GM23338 (cell line): ENCODE measurements around the gene CACNA1F. TPM values are rescaled to one million over a fixed set of nuclear protein-coding genes. Genes with fewer than 3 reads are reported as not detected.

Source experiments
- ATAC-seq: fragments of 200-7000 bp; cut with Tn5 transposase; 3 replicates; pipeline ENCODE4 v1.9.1; 2020
- DNase-seq: peaks from one replicate; pipeline ENCODE4 v3.0.0-alpha.2; 2015; ENCODE audit warnings: low spot score
- H2AFZ ChIP-seq: fragments of 200-600 bp; sonication (generic); 2 replicates; pipeline ENCODE4 v1.8.0; 2016; ENCODE audit warnings: antibody characterized with exemption, mild to moderate bottlenecking, moderate library complexity
- H3F3A ChIP-seq: fragments of 200-600 bp; sonication (generic); replicated peaks from 2 replicates; pipeline ENCODE4 v1.8.0; 2017; ENCODE audit warnings: antibody characterized with exemption, mixed run types, low read depth
- H3K27ac ChIP-seq: fragments of 200-600 bp; sonication (generic); 2 replicates; pipeline ENCODE4 v1.6.1; 2016; ENCODE audit warnings: low read depth
- H3K27me3 ChIP-seq: fragments of 200-600 bp; sonication (generic); 2 replicates; pipeline ENCODE4 v1.8.0; 2016; ENCODE audit warnings: mild to moderate bottlenecking, mixed run types, moderate library complexity; ENCODE audit not compliant: insufficient read depth
- H3K36me3 ChIP-seq: fragments of 200-600 bp; sonication (generic); 2 replicates; pipeline ENCODE4 v1.8.0; 2016; ENCODE audit warnings: mild to moderate bottlenecking; ENCODE audit not compliant: insufficient read depth
- H3K4me1 ChIP-seq: fragments of 200-600 bp; sonication (generic); 2 replicates; pipeline ENCODE4 v1.8.0; 2016; ENCODE audit warnings: mild to moderate bottlenecking, moderate library complexity; ENCODE audit not compliant: insufficient read depth
- H3K4me2 ChIP-seq: fragments of 200-600 bp; sonication (generic); 2 replicates; pipeline ENCODE4 v1.7.1; 2017; ENCODE audit warnings: mixed run types
- H3K4me3 ChIP-seq: fragments of 200-600 bp; sonication (generic); 2 replicates; pipeline ENCODE4 v1.6.1; 2016; ENCODE audit warnings: mixed run types
- H3K79me2 ChIP-seq: fragments of 200-600 bp; sonication (generic); replicated peaks from 2 replicates; pipeline ENCODE4 v1.8.0; 2017; ENCODE audit warnings: mild to moderate bottlenecking; ENCODE audit not compliant: insufficient read depth
- H3K9me2 ChIP-seq: fragments of 200-600 bp; sonication (generic); 2 replicates; pipeline ENCODE4 v1.8.0; 2017; ENCODE audit not compliant: insufficient read depth
- H4K20me1 ChIP-seq: fragments of 200-600 bp; sonication (generic); replicated peaks from 2 replicates; pipeline ENCODE4 v1.8.0; 2017; ENCODE audit warnings: mild to moderate bottlenecking; ENCODE audit not compliant: insufficient read depth
- H3K27ac Mint-ChIP-seq: 2 replicates; pipeline ENCODE4 v1.8.0; 2020; ENCODE audit warnings: inconsistent platforms, mild to moderate bottlenecking, moderate library complexity, mixed read lengths
- H3K27me3 Mint-ChIP-seq: 3 replicates; pipeline ENCODE4 v1.8.0; 2022; ENCODE audit warnings: low read depth, mild to moderate bottlenecking, moderate library complexity, mixed read lengths, inconsistent platforms; ENCODE audit not compliant: insufficient read depth, poor library complexity
- H3K36me3 Mint-ChIP-seq: 3 replicates; pipeline ENCODE4 v1.8.0; 2021; ENCODE audit warnings: low read depth, mild to moderate bottlenecking, inconsistent platforms, moderate library complexity, mixed read lengths
- H3K4me1 Mint-ChIP-seq: 3 replicates; pipeline ENCODE4 v1.8.0; 2020; ENCODE audit warnings: mild to moderate bottlenecking, inconsistent platforms, mixed read lengths
- H3K4me3 Mint-ChIP-seq: 3 replicates; pipeline ENCODE4 v1.8.0; 2021; ENCODE audit warnings: moderate library complexity, mild to moderate bottlenecking, inconsistent platforms, mixed read lengths
- H3K9me3 Mint-ChIP-seq: 3 replicates; pipeline ENCODE4 v1.8.0; 2020; ENCODE audit warnings: moderate library complexity, mild to moderate bottlenecking, inconsistent platforms, mixed read lengths
- CREB1 ChIP-seq: fragments of 250-450 bp; sonication (Bioruptor Pico); IDR thresholded peaks from 2 replicates; pipeline ENCODE4 v1.5.0; 2020; ENCODE audit warnings: low read depth, mild to moderate bottlenecking, moderate library complexity
- EZH2phosphoT487 ChIP-seq: fragments of 200-600 bp; sonication (generic); IDR thresholded peaks from one replicate; pipeline ENCODE4 v1.8.1; 2018; ENCODE audit warnings: antibody characterized with exemption; ENCODE audit not compliant: unreplicated experiment
- POLR2AphosphoS5 ChIP-seq: IDR thresholded peaks from 2 replicates; pipeline ENCODE4 v1.6.1; 2016; ENCODE audit warnings: antibody characterized with exemption, low read depth
- polyA plus RNA-seq: library from polyadenylated mRNA; unstranded; fragments of >200 nt; fragmentation: Nextera tagmentation; extraction: Ambion mirVana; gene quantifications from 2 replicates; pipeline ENCODE4 v1.2.1, GENCODE V29; 2016
- total RNA-seq: library from RNA; depleted of rRNA; stranded (reverse); fragments of >200 nt; shearing (Covaris generic); gene quantifications from 2 replicates; pipeline ENCODE4 v1.2.3, GENCODE V29; 2014
- TF ChIP-seq, protein P1 (sequence below): IDR thresholded peaks from 2 replicates; pipeline ENCODE4 v1.6.1; 2016; ENCODE audit warnings: antibody characterized with exemption
- TF ChIP-seq, protein P2 (sequence below): IDR thresholded peaks from one replicate; pipeline ENCODE4 v1.6.1; 2018; ENCODE audit warnings: antibody characterized with exemption; ENCODE audit not compliant: unreplicated experiment
- TF ChIP-seq, protein P3 (sequence below), 2 experiments: fragments of 200-600 bp in 1 of 2; sonication (generic) in 1 of 2; conservative IDR thresholded peaks; 2 replicates each; pipeline versions ENCODE4 v1.5.1 to v1.6.1; 2016 to 2017; ENCODE audit warnings: antibody characterized with exemption in 2 of 2, low read depth in 2 of 2, mild to moderate bottlenecking in 2 of 2, moderate library complexity in 1 of 2
- TF ChIP-seq, protein P4 (sequence below): fragments of 250-450 bp; sonication (Bioruptor Pico); IDR thresholded peaks from 2 replicates; pipeline ENCODE4 v1.5.0; 2020; ENCODE audit warnings: mild to moderate bottlenecking, moderate library complexity

Gene CACNA1F
- total and polyA plus RNA-seq, 2 experiments from 2014 or later, result 0.44 to 0.90 TPM

DNA sequence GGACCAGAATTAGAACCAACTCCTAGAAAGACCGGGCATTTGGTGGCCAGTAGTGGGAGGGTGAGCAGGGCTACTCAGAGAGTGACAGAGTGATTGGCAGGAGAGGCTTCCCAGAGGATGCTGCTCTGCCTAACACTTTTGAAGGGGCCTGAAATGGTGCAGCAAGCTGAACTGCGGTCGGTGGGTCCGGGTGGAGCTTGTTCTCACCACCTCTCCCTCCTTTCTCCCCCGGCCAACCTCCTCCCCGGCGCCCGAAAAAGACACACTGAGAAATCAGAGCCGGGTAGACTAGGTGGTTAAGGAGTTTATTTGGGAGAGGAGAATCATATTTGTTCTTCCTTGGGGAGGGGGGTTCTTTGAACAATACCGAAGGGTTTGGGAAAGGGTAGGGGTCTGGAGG lies 45.6 kb downstream of the CACNA1F start:
- Mint-ChIP-seq H3K9me3 (no peaks in the 10 kb centered on the region), H3K27me3 (peaks cover 14% of the 10 kb centered on the region), H3K4me1 (peaks cover 16% of the 10 kb centered on the region), H3K36me3 (peaks cover 3% of the 10 kb centered on the region; the same call in 2 of the 3 replicates), H3K4me3 (peak overlapping the region; percentile 80), H3K27ac (no peak overlapping the region)
- H2AFZ ChIP-seq, result no peak overlapping the region
- TF ChIP-seq POLR2AphosphoS5, result no peak
- TF ChIP-seq, protein P1, sequence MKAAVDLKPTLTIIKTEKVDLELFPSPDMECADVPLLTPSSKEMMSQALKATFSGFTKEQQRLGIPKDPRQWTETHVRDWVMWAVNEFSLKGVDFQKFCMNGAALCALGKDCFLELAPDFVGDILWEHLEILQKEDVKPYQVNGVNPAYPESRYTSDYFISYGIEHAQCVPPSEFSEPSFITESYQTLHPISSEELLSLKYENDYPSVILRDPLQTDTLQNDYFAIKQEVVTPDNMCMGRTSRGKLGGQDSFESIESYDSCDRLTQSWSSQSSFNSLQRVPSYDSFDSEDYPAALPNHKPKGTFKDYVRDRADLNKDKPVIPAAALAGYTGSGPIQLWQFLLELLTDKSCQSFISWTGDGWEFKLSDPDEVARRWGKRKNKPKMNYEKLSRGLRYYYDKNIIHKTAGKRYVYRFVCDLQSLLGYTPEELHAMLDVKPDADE, result no peak
- TF ChIP-seq, protein P2, sequence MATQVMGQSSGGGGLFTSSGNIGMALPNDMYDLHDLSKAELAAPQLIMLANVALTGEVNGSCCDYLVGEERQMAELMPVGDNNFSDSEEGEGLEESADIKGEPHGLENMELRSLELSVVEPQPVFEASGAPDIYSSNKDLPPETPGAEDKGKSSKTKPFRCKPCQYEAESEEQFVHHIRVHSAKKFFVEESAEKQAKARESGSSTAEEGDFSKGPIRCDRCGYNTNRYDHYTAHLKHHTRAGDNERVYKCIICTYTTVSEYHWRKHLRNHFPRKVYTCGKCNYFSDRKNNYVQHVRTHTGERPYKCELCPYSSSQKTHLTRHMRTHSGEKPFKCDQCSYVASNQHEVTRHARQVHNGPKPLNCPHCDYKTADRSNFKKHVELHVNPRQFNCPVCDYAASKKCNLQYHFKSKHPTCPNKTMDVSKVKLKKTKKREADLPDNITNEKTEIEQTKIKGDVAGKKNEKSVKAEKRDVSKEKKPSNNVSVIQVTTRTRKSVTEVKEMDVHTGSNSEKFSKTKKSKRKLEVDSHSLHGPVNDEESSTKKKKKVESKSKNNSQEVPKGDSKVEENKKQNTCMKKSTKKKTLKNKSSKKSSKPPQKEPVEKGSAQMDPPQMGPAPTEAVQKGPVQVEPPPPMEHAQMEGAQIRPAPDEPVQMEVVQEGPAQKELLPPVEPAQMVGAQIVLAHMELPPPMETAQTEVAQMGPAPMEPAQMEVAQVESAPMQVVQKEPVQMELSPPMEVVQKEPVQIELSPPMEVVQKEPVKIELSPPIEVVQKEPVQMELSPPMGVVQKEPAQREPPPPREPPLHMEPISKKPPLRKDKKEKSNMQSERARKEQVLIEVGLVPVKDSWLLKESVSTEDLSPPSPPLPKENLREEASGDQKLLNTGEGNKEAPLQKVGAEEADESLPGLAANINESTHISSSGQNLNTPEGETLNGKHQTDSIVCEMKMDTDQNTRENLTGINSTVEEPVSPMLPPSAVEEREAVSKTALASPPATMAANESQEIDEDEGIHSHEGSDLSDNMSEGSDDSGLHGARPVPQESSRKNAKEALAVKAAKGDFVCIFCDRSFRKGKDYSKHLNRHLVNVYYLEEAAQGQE, result no peak
- TF ChIP-seq, protein P3, sequence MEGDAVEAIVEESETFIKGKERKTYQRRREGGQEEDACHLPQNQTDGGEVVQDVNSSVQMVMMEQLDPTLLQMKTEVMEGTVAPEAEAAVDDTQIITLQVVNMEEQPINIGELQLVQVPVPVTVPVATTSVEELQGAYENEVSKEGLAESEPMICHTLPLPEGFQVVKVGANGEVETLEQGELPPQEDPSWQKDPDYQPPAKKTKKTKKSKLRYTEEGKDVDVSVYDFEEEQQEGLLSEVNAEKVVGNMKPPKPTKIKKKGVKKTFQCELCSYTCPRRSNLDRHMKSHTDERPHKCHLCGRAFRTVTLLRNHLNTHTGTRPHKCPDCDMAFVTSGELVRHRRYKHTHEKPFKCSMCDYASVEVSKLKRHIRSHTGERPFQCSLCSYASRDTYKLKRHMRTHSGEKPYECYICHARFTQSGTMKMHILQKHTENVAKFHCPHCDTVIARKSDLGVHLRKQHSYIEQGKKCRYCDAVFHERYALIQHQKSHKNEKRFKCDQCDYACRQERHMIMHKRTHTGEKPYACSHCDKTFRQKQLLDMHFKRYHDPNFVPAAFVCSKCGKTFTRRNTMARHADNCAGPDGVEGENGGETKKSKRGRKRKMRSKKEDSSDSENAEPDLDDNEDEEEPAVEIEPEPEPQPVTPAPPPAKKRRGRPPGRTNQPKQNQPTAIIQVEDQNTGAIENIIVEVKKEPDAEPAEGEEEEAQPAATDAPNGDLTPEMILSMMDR (conservative IDR thresholded peaks at IDR 0.05; ENCODE audit: low read depth in 2 of 2), result no peak
- no peak for TF ChIP-seq EZH2phosphoT487
- DNase-seq (peak; percentile 25), ATAC-seq (no peak)
- no peaks in the 10 kb centered on the region for H4K20me1 ChIP-seq
- no peaks in the 10 kb centered on the region for H3K36me3 ChIP-seq
- peak overlapping the region; percentile 63 for H3K4me3 ChIP-seq
- no peak overlapping the region for H3K27ac ChIP-seq
- no peaks in the 10 kb centered on the region for H3K9me2 ChIP-seq
- H3K79me2 ChIP-seq, result no peaks in the 10 kb centered on the region
- peak overlapping the region; percentile 80 for H3K4me2 ChIP-seq
- no peaks in the 10 kb centered on the region; the same call in 1 of the 2 replicates for H3K4me1 ChIP-seq
- no peaks in the 10 kb centered on the region; the same call in 1 of the 2 replicates for H3F3A ChIP-seq
- no peaks in the 10 kb centered on the region for H3K27me3 ChIP-seq

DNA sequence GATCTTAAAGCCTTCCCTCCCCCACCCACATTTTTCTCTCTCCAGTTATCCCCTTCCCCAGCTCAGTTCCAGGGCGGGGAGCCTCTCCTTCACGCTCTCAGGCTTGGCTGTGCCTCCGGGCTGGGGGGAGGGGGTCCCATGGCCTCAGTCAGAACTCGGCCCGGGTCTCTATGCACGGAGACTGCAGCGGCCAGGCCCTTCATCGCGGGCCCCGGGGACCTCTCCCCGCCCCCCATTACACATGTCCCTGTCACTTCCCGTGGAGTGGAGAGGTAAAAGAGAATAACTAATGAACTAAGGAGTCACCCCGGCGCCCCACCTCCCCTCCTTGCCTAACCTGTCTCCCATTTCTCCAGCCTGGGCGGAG lies 46.1 kb downstream of the CACNA1F start:
- Histone ChIP-seq H3F3A (no peaks in the 10 kb centered on the region; the same call in 1 of the 2 replicates), H3K4me3 (peak overlapping the region; percentile 63), H2AFZ (peak overlapping the region; percentile 23; the same call in 1 of the 2 replicates), H3K36me3 (no peaks in the 10 kb centered on the region), H3K27ac (no peak overlapping the region), H3K4me2 (peak overlapping the region; percentile 80), H3K79me2 (no peaks in the 10 kb centered on the region), H3K9me2 (no peaks in the 10 kb centered on the region), H3K4me1 (no peaks in the 10 kb centered on the region), H3K27me3 (no peaks in the 10 kb centered on the region), H4K20me1 (no peaks in the 10 kb centered on the region)
- H3K27ac Mint-ChIP-seq, result no peak overlapping the region
- DNase-seq (peak; percentile 48), ATAC-seq (no peak)
- peaks cover 16% of the 10 kb centered on the region for H3K4me1 Mint-ChIP-seq
- peaks cover 8% of the 10 kb centered on the region; the same call in 2 of the 3 replicates for H3K36me3 Mint-ChIP-seq
- H3K4me3 Mint-ChIP-seq, result peak overlapping the region; percentile 80
- no peaks in the 10 kb centered on the region for H3K9me3 Mint-ChIP-seq
- peaks cover 14% of the 10 kb centered on the region for H3K27me3 Mint-ChIP-seq
- TF ChIP-seq CREB1, result no peak
- TF ChIP-seq, protein P4, sequence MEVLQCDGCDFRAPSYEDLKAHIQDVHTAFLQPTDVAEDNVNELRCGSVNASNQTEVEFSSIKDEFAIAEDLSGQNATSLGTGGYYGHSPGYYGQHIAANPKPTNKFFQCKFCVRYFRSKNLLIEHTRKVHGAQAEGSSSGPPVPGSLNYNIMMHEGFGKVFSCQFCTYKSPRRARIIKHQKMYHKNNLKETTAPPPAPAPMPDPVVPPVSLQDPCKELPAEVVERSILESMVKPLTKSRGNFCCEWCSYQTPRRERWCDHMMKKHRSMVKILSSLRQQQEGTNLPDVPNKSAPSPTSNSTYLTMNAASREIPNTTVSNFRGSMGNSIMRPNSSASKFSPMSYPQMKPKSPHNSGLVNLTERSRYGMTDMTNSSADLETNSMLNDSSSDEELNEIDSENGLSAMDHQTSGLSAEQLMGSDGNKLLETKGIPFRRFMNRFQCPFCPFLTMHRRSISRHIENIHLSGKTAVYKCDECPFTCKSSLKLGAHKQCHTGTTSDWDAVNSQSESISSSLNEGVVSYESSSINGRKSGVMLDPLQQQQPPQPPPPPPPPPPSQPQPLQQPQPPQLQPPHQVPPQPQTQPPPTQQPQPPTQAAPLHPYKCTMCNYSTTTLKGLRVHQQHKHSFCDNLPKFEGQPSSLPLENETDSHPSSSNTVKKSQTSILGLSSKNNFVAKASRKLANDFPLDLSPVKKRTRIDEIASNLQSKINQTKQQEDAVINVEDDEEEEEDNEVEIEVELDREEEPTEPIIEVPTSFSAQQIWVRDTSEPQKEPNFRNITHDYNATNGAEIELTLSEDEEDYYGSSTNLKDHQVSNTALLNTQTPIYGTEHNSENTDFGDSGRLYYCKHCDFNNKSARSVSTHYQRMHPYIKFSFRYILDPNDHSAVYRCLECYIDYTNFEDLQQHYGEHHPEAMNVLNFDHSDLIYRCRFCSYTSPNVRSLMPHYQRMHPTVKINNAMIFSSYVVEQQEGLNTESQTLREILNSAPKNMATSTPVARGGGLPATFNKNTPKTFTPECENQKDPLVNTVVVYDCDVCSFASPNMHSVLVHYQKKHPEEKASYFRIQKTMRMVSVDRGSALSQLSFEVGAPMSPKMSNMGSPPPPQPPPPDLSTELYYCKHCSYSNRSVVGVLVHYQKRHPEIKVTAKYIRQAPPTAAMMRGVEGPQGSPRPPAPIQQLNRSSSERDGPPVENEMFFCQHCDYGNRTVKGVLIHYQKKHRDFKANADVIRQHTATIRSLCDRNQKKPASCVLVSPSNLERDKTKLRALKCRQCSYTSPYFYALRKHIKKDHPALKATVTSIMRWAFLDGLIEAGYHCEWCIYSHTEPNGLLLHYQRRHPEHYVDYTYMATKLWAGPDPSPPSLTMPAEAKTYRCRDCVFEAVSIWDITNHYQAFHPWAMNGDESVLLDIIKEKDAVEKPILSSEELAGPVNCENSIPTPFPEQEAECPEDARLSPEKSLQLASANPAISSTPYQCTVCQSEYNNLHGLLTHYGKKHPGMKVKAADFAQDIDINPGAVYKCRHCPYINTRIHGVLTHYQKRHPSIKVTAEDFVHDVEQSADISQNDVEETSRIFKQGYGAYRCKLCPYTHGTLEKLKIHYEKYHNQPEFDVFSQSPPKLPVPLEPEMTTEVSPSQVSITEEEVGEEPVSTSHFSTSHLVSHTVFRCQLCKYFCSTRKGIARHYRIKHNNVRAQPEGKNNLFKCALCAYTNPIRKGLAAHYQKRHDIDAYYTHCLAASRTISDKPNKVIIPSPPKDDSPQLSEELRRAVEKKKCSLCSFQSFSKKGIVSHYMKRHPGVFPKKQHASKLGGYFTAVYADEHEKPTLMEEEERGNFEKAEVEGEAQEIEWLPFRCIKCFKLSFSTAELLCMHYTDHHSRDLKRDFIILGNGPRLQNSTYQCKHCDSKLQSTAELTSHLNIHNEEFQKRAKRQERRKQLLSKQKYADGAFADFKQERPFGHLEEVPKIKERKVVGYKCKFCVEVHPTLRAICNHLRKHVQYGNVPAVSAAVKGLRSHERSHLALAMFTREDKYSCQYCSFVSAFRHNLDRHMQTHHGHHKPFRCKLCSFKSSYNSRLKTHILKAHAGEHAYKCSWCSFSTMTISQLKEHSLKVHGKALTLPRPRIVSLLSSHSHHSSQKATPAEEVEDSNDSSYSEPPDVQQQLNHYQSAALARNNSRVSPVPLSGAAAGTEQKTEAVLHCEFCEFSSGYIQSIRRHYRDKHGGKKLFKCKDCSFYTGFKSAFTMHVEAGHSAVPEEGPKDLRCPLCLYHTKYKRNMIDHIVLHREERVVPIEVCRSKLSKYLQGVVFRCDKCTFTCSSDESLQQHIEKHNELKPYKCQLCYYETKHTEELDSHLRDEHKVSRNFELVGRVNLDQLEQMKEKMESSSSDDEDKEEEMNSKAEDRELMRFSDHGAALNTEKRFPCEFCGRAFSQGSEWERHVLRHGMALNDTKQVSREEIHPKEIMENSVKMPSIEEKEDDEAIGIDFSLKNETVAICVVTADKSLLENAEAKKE (CRISPR knock-in tag), result no peak
